H9 (cell line): ENCODE data around the gene SLC7A1. TPM values are rescaled to one million over a fixed set of nuclear protein-coding genes. Genes with fewer than 3 reads are reported as not detected.
A peak's percentile ranks its signal among the peaks of the same experiment; 100 is the strongest.

ENCODE experiments used
- DNase-seq: peaks from one replicate; pipeline ENCODE4 v3.0.0-alpha.2; 2017
- H2AFZ ChIP-seq: one replicate; pipeline ENCODE4 v1.6.1; 2013; ENCODE audit warnings: mild to moderate bottlenecking, low read length, control low read depth, moderate library complexity
- H2AK5ac ChIP-seq: 2 replicates; pipeline ENCODE4 v1.6.1; 2013; ENCODE audit warnings: low read length, control low read depth, mixed read lengths; ENCODE audit not compliant: insufficient read length
- H2BK120ac ChIP-seq: one replicate; pipeline ENCODE4 v1.6.1; 2013; ENCODE audit warnings: low read depth, mild to moderate bottlenecking, low read length, control low read depth, inconsistent platforms; ENCODE audit not compliant: poor library complexity, severe bottlenecking
- H2BK12ac ChIP-seq: 2 replicates; pipeline ENCODE4 v1.6.1; 2013; ENCODE audit warnings: low read length, control low read depth, mixed read lengths, low read depth; ENCODE audit not compliant: insufficient read length
- H2BK15ac ChIP-seq: 2 replicates; pipeline ENCODE4 v1.6.1; 2013; ENCODE audit warnings: low read depth, low read length, control low read depth
- H2BK20ac ChIP-seq: one replicate; pipeline ENCODE4 v1.6.1; 2013; ENCODE audit warnings: low read depth, mild to moderate bottlenecking, low read length, control low read depth, inconsistent platforms; ENCODE audit not compliant: poor library complexity, severe bottlenecking
- H2BK5ac ChIP-seq: 2 replicates; pipeline ENCODE4 v1.6.1; 2013; ENCODE audit warnings: low read length, control low read depth, mixed read lengths; ENCODE audit not compliant: insufficient read length
- H3K14ac ChIP-seq: 2 replicates; pipeline ENCODE4 v1.6.1; 2013; ENCODE audit warnings: low read length, control low read depth; ENCODE audit not compliant: insufficient read depth
- H3K18ac ChIP-seq: 2 replicates; pipeline ENCODE4 v1.6.1; 2013; ENCODE audit warnings: low read depth, mild to moderate bottlenecking, mixed read lengths, low read length, control low read depth; ENCODE audit not compliant: insufficient read length
- H3K23ac ChIP-seq: 2 replicates; pipeline ENCODE4 v1.6.1; 2013; ENCODE audit warnings: low read length, control low read depth, mixed read lengths, low read depth; ENCODE audit not compliant: insufficient read length
- H3K23me2 ChIP-seq: 2 replicates; pipeline ENCODE4 v1.6.1; 2013; ENCODE audit warnings: low read depth, mild to moderate bottlenecking, mixed read lengths, low read length, control low read depth; ENCODE audit not compliant: insufficient read length, poor library complexity, severe bottlenecking
- H3K27ac ChIP-seq: 2 replicates; pipeline ENCODE4 v1.5.1; 2013; ENCODE audit warnings: low read length, control low read depth, mixed read lengths, low read depth; ENCODE audit not compliant: insufficient read length
- H3K27me3 ChIP-seq: 2 replicates; pipeline ENCODE4 v1.6.1; 2013; ENCODE audit warnings: low read length, control low read depth, inconsistent platforms; ENCODE audit not compliant: insufficient read depth
- H3K4ac ChIP-seq: 2 replicates; pipeline ENCODE4 v1.6.1; 2013; ENCODE audit warnings: low read depth, mild to moderate bottlenecking, control low read depth, inconsistent platforms, low read length, moderate library complexity
- H3K4me1 ChIP-seq: 2 replicates; pipeline ENCODE4 v1.6.1; 2013; ENCODE audit warnings: low read length, control low read depth, inconsistent platforms; ENCODE audit not compliant: insufficient read depth
- H3K4me2 ChIP-seq: 2 replicates; pipeline ENCODE4 v1.6.1; 2013; ENCODE audit warnings: low read length, control low read depth, mixed read lengths; ENCODE audit not compliant: insufficient read length, insufficient read depth
- H3K56ac ChIP-seq: 2 replicates; pipeline ENCODE4 v1.6.1; 2013; ENCODE audit warnings: low read depth, mild to moderate bottlenecking, mixed read lengths, low read length, control low read depth; ENCODE audit not compliant: insufficient read length
- H3K79me1 ChIP-seq: 2 replicates; pipeline ENCODE4 v1.6.1; 2013; ENCODE audit warnings: low read depth, mild to moderate bottlenecking, moderate library complexity, low read length, control low read depth, inconsistent platforms; ENCODE audit not compliant: insufficient read depth, poor library complexity, severe bottlenecking
- H3K79me2 ChIP-seq: 2 replicates; pipeline ENCODE4 v1.6.1; 2013; ENCODE audit warnings: low read length, control low read depth, inconsistent platforms; ENCODE audit not compliant: insufficient read depth
- H3K9ac ChIP-seq: 2 replicates; pipeline ENCODE4 v1.6.1; 2013; ENCODE audit warnings: low read length, control low read depth, mixed read lengths; ENCODE audit not compliant: insufficient read length; ENCODE audit errors: extremely low read depth
- H3K9me3 ChIP-seq: one replicate; pipeline ENCODE4 v1.6.1; 2013; ENCODE audit warnings: low read depth, low read length, inconsistent platforms; ENCODE audit not compliant: control insufficient read depth
- H3T11ph ChIP-seq: one replicate; pipeline ENCODE4 v1.6.1; 2013; ENCODE audit warnings: mild to moderate bottlenecking, low read length, control low read depth, inconsistent platforms
- H4K20me1 ChIP-seq: one replicate; pipeline ENCODE4 v1.6.1; 2013; ENCODE audit not compliant: control insufficient read depth, insufficient read length, insufficient read depth
- H4K5ac ChIP-seq: 2 replicates; pipeline ENCODE4 v1.6.1; 2013; ENCODE audit warnings: low read depth, mild to moderate bottlenecking, mixed read lengths, low read length, control low read depth; ENCODE audit not compliant: insufficient read length
- H4K8ac ChIP-seq: replicated peaks from 2 replicates; pipeline ENCODE4 v1.6.1; 2013; ENCODE audit warnings: low read length, control low read depth, mixed read lengths, low read depth; ENCODE audit not compliant: insufficient read length
- H4K91ac ChIP-seq: 2 replicates; pipeline ENCODE4 v1.6.1; 2013; ENCODE audit warnings: low read depth, mild to moderate bottlenecking, moderate library complexity, mixed read lengths, low read length, control low read depth; ENCODE audit not compliant: insufficient read length
- H3K27ac Mint-ChIP-seq, 3 experiments: 2 replicates in 2 of 3; 3 replicates in 1 of 3; pipeline ENCODE4 v1.8.0; 2020 to 2021; ENCODE audit warnings: mixed read lengths in 3 of 3, mild to moderate bottlenecking in 1 of 3, moderate library complexity in 1 of 3
- H3K27me3 Mint-ChIP-seq: 2 replicates; pipeline ENCODE4 v1.8.0; 2021; ENCODE audit warnings: low read depth, mild to moderate bottlenecking, moderate library complexity, mixed read lengths
- H3K36me3 Mint-ChIP-seq, 3 experiments: 2 replicates in 2 of 3; 3 replicates in 1 of 3; pipeline ENCODE4 v1.8.0; 2020 to 2021; ENCODE audit warnings: low read depth in 3 of 3, mixed read lengths in 3 of 3; ENCODE audit not compliant: insufficient read depth in 1 of 3
- H3K4me1 Mint-ChIP-seq, 2 experiments: 2 replicates each; pipeline ENCODE4 v1.8.0; 2020; ENCODE audit warnings: mixed read lengths in 2 of 2
- H3K4me3 Mint-ChIP-seq, 2 experiments: 2 replicates in 1 of 2; 3 replicates in 1 of 2; pipeline ENCODE4 v1.8.0; 2020 to 2021; ENCODE audit warnings: mild to moderate bottlenecking in 2 of 2, mixed read lengths in 2 of 2, moderate library complexity in 1 of 2
- H3K9me3 Mint-ChIP-seq, 2 experiments: 2 replicates in 1 of 2; 3 replicates in 1 of 2; pipeline ENCODE4 v1.8.0; 2020; ENCODE audit warnings: mild to moderate bottlenecking in 2 of 2, mixed read lengths in 2 of 2, moderate library complexity in 1 of 2
- CTCF ChIP-seq: fragments of 200-600 bp; sonication (generic); conservative IDR thresholded peaks from 3 replicates; pipeline ENCODE4 v1.8.0; 2021; ENCODE audit warnings: antibody characterized with exemption, mild to moderate bottlenecking
- WGBS: extraction: QIAGEN DNeasy Blood & Tissue Kit; methylation state at CpG from one replicate; pipeline ENCODE4 v1.1.7; 2013; ENCODE audit warnings: missing lambda C conversion rate, low lambda C conversion rate, mixed read lengths; ENCODE audit not compliant: insufficient read length; ENCODE audit errors: extremely low coverage; 5-methylcytosine and 5-hydroxymethylcytosine counted together
- total RNA-seq: library from RNA; stranded (reverse); gene quantifications from 2 replicates; pipeline ENCODE4 v1.2.1, GENCODE V29; 2021

Gene SLC7A1
- total RNA-seq, 1 experiment from 2014 or later, result 109 TPM

- Mint-ChIP-seq H3K4me3 (no peak overlapping the region), H3K4me1 (peaks cover 51 to 60% of the 10 kb centered on the region in 2 experiments), H3K27ac (peak overlapping the region in 2 of 3 experiments; percentile 50 to 90; a peak in 3 of 7 replicates), H3K9me3 (no peaks in the 10 kb centered on the region; a peak in 1 of 5 replicates), H3K27me3 (no peaks in the 10 kb centered on the region), H3K36me3 (peaks cover 14 to 24% (median 21%) of the 10 kb centered on the region in 3 experiments; a peak in 6 of 7 replicates)
- Histone ChIP-seq H3K27me3 (no peaks in the 10 kb centered on the region), H4K5ac (no peak overlapping the region), H4K20me1 (peaks cover 2% of the 10 kb centered on the region), H2BK5ac (no peak overlapping the region), H3K56ac (no peak overlapping the region), H3K14ac (no peak overlapping the region), H3K9ac (no peak overlapping the region), H3K23ac (no peak overlapping the region), H3K4me1 (peaks cover 25% of the 10 kb centered on the region; the same call in 1 of the 2 replicates), H2BK15ac (no peak overlapping the region), H4K8ac (no peak overlapping the region), H2AK5ac (no peak overlapping the region), H2BK120ac (no peak overlapping the region), H3K27ac (no peak overlapping the region), H3K9me3 (no peaks in the 10 kb centered on the region), H3K4me2 (no peak overlapping the region), H3K4ac (no peak overlapping the region), H2BK12ac (no peak overlapping the region), H3T11ph (no peak overlapping the region), H3K18ac (no peak overlapping the region), H4K91ac (no peak overlapping the region), H3K23me2 (no peaks in the 10 kb centered on the region), H2BK20ac (no peak overlapping the region), H3K79me1 (peaks cover 7% of the 10 kb centered on the region), H2AFZ (no peak overlapping the region), H3K79me2 (peaks cover 78% of the 10 kb centered on the region; the same call in 1 of the 2 replicates)
- no peak for TF ChIP-seq CTCF
- WGBS, result no CpG with 5 or more reads among the region's 8 CpGs
- DNase-seq, result no peak
These were observed 16.4 kb downstream of the SLC7A1 start for GRCh38 chr13:29579094-29579493.
